GM12872 (cell line): Measurements from ENCODE around the gene TMEM50B.

Source experiments
- TF ChIP-seq, protein P1 (sequence below): IDR thresholded peaks from 3 replicates; pipeline ENCODE4 v1.5.1; 2011; ENCODE audit warnings: low read depth, mild to moderate bottlenecking, low read length, moderate library complexity; ENCODE audit not compliant: insufficient read depth

TMEM50B gene

DNA sequence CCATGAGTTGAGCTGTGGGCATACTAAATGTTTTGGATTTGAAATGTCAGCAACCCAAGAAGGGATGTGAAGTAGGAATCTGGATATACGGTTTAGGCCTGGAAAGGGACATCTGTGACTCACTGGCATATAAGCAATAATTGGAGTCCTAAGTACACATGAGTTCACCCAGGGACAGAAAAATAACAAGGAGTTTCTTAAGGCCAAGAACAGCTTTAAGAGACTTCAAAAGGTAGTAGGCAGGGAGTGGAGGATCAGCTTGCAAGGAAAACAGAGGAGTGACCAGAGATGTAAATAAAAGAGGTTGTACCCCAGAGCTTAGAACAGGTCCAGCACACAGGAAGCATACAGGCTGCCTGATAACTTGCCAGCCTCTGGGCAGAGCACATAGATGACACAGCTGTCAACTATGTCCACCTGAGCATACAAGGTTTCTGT, 28.1 kb downstream of the TMEM50B start:
- TF ChIP-seq, protein P1, sequence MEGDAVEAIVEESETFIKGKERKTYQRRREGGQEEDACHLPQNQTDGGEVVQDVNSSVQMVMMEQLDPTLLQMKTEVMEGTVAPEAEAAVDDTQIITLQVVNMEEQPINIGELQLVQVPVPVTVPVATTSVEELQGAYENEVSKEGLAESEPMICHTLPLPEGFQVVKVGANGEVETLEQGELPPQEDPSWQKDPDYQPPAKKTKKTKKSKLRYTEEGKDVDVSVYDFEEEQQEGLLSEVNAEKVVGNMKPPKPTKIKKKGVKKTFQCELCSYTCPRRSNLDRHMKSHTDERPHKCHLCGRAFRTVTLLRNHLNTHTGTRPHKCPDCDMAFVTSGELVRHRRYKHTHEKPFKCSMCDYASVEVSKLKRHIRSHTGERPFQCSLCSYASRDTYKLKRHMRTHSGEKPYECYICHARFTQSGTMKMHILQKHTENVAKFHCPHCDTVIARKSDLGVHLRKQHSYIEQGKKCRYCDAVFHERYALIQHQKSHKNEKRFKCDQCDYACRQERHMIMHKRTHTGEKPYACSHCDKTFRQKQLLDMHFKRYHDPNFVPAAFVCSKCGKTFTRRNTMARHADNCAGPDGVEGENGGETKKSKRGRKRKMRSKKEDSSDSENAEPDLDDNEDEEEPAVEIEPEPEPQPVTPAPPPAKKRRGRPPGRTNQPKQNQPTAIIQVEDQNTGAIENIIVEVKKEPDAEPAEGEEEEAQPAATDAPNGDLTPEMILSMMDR, result no peak

DNA sequence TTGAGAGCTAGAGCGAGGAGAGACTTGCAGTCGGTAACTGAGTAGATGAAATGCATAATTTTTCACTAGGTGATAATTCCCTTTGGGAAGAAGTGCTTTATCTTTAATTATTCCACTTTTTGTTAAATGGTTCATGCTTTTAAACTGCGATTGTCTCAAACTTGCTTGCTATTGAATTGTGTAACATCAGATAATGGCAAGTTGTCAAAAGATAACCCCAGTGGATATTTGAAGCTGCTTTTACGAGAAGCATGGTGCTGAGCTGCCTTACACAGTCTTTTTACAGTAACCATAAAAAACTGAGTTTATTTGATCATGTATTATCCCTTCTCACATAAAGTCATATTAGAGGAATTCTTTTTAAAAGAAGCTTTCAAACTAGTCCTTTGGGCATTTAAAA, 30.2 kb downstream of the TMEM50B start:
- TF ChIP-seq, protein P1, result no peak

DNA sequence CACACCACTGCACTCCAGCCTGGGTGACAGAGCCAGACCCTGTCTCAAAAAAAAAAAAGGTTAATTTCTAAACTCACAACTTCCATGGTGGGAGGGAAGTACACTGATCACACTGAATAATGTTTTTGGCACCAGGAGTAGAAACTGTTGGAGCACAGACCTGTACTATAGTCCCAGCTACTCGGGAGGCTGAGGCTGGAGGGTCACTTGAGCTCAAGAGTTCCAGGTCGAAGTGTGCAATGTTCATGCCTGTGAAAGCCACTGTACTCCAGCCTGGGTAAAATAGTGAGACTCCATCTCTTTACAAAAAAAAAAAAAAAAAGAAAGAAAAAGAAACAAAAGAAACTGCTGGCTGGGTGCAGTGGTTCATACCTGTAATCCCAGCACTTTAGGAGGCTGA, 35.3 kb downstream of the TMEM50B start:
- TF ChIP-seq, protein P1, result no peak

DNA sequence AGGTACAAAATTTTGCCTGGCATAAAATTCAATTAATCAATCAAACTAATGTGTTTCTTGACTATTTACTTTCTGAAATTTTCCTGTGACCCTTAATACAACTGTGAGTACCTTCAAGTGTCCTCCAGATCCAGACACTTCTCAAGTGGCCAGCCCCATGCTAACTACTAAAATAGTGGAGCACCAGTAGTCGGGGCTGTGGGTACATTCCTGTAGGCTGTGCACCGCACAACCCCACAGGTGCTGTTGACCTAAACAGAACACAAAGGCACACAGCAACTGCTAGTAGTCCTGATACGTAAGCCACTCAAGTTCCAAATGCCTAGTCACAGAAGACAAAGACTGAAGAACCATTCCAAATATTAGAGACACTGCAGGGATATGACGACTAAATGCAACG, 36.6 kb downstream of the TMEM50B start:
- TF ChIP-seq, protein P1, result no peak

DNA sequence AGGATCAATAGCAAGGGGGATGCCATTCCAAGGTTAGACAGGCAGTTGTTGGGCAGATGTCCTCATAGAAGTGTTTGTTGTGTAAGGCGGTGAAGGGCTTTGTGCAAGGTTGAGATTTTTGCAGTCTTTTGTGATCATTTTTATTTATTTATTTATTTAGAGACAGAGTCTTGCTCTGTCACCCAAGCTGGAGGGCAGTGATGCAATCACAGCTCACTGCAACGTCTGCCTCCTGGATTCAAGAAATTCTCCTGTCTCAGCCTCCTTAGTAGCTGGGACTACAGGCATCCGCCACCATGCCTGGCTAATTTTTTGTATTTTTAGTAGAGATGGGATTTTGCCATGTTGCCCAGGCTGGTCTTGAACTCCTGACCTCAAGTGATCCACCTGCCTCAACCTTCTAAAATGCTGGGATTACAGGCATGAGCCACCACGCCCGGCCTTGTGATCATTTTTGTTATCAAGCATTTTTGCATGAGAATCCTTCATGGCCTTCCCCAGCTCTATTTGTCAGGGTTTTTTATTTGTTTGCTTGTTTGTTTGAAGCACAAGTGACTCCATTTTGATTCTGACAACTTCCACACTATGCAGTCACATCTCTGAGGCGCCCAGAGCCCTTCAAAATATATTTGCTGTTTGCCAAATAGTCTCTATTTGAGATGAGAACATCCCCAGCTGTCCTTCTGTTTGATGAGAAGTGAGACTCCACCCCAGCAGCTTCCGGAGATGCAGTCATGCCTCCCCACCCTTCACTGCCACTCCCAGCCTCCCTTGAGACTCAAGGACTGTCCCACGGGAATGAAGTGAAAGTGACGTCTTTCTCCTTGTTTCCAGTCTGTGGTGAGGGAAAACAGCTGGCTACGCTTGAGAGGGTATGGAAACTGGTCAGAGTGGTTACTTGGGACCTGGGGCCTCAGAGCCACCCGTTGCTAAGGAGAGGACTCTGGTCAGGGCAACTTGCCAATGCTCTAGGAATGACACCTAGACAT, 38.0 kb downstream of the TMEM50B start:
- TF ChIP-seq, protein P1, result no peak

DNA sequence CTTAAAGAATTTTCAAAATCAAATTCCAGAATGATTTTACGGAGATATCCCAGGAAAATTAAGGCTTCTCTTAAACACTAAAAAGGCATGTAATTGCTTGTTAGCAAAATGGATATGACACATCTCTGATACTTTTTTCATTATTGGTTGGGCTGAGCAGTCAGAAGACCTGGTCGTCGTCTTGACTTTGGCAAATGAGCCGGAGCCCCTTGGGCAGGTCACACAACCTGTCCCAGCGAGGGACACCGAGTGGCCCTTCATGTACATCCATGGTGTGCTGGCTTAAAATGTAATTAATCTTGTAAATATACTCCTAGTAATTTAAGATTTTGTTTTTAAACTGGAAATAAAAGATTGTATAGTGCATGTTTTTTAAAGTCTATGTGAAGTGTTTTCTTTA, 42.6 kb downstream of the TMEM50B start:
- TF ChIP-seq, protein P1, result no peak

DNA sequence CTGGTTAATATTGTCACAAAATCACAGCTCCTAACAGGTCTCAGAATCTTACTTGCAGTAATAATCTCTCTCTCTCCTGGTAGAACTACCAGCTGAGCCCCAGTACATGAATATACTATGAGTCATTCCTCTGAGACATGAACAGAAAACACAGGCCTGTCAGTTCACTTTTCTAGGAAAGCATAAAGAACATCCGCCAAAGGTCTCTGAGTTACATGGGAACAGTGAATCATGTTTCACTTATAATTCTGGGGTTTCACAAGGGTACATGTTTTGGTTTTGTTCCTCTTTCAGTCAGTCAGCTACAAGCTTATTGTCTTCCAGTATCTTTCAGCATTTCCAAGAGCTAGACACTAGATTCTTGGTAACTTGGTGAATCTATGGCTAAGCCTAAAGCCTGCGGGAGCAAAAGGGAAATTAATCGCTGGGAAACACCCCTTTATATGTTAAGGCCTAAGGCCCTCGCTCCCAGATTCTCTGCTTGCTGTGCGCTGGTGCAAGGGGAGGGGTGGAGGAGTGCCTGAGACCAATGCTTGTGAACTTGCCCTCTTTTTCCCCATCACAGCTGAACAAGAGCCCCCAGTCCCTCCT, 44.9 kb downstream of the TMEM50B start:
- TF ChIP-seq, protein P1, result no peak
